ENCODE measurements around the gene VAMP2.

Gene VAMP2

GRCh38 chr17:8146381-8147140 is 16.2 kb downstream of the VAMP2 start:
- peaks cover 66% of the 10 kb centered on the region for H3K36me3 ChIP-seq
- DNase-seq = no peak
- no peak for TF ChIP-seq CTCF (IDR thresholded peaks at IDR 0.05; ENCODE audit: low read depth, low read length)

GRCh38 chr17:8145811-8146210 is 16.9 kb downstream of the VAMP2 start:
- H3K27me3 ChIP-seq (ENCODE audit: insufficient read depth, low read depth, severe bottlenecking) = no peaks in the 10 kb centered on the region
- TF ChIP-seq CTCF (IDR thresholded peaks at IDR 0.05; ENCODE audit: low read depth, low read length) = no peak
- H3K27ac ChIP-seq = no peak overlapping the region
- H3K36me3 ChIP-seq = peaks cover 72% of the 10 kb centered on the region
- DNase-seq = no peak
- H3K9me3 ChIP-seq (ENCODE audit: severe bottlenecking) = no peaks in the 10 kb centered on the region
- H3K4me3 ChIP-seq (ENCODE audit: low read depth, low read length) = no peak overlapping the region

More at GRCh38 chr17:8146381-8147140, 16.2 kb downstream of the VAMP2 start:
- H3K27me3 ChIP-seq (ENCODE audit: insufficient read depth, low read depth, severe bottlenecking) = no peaks in the 10 kb centered on the region
- no peak overlapping the region for H3K4me3 ChIP-seq (ENCODE audit: low read depth, low read length)
- H3K9me3 ChIP-seq (ENCODE audit: severe bottlenecking) = no peaks in the 10 kb centered on the region
- no peak overlapping the region for H3K27ac ChIP-seq

DNA sequence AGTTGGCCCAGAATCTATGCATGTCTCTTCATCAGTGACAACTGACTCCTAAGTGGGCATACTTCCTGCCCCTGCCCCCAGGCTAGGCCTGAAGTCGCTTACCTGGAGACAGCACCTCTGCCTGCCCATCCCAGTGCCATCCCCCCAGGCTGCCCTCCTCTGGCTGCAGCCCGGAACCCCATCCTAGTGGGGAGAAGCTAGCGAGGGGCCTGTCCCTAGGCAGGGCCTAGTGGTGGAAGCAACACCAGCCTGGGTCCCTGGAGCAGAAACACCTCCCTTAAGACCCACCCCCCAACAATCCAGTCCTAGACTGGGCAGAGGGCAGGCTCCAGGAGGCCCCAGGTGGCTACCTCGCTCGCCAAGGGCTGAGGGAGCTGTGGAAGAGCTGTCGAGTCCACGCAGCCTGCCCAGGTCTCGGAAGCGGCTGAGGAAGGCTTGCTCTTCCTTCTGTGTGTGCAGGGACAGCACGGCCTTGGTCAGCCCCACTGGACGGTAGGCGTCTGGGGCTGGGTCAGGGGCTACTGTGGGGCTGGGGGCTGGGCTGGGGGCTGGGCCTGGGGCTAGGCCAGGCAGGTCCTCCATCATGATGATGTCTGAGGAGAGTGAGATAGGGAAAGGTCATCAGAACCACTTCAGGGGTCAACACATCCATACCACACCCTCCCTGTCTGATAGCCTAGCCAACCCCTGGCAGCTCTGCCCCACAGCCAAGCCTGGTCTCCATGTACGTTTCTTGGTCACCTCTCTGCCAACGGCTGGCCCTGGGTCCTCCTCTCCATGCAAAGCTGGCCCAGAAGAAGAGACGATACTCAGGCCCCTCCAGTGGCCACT is 18.1 kb downstream of the VAMP2 start:
- Histone ChIP-seq H3K9me3 (ENCODE audit: severe bottlenecking) (no peaks in the 10 kb centered on the region), H3K36me3 (peaks cover 73% of the 10 kb centered on the region)
- no peak for DNase-seq

GRCh38 chr17:8143581-8144400 is 19.0 kb downstream of the VAMP2 start:
- TF ChIP-seq CTCF (IDR thresholded peaks at IDR 0.05; ENCODE audit: low read depth, low read length) = no peak
- H3K27me3 ChIP-seq (ENCODE audit: insufficient read depth, low read depth, severe bottlenecking) = no peaks in the 10 kb centered on the region
- peaks cover 69% of the 10 kb centered on the region for H3K36me3 ChIP-seq
- DNase-seq = no peak
- no peaks in the 10 kb centered on the region for H3K9me3 ChIP-seq (ENCODE audit: severe bottlenecking)
- H3K27ac ChIP-seq = no peak overlapping the region
- H3K4me3 ChIP-seq (ENCODE audit: low read depth, low read length) = no peak overlapping the region

More for the DNA sequence above, 18.1 kb downstream of the VAMP2 start:
- TF ChIP-seq CTCF (IDR thresholded peaks at IDR 0.05; ENCODE audit: low read depth, low read length) = no peak
- Histone ChIP-seq H3K27me3 (ENCODE audit: insufficient read depth, low read depth, severe bottlenecking) (no peaks in the 10 kb centered on the region), H3K4me3 (ENCODE audit: low read depth, low read length) (no peak overlapping the region), H3K27ac (no peak overlapping the region)

DNA sequence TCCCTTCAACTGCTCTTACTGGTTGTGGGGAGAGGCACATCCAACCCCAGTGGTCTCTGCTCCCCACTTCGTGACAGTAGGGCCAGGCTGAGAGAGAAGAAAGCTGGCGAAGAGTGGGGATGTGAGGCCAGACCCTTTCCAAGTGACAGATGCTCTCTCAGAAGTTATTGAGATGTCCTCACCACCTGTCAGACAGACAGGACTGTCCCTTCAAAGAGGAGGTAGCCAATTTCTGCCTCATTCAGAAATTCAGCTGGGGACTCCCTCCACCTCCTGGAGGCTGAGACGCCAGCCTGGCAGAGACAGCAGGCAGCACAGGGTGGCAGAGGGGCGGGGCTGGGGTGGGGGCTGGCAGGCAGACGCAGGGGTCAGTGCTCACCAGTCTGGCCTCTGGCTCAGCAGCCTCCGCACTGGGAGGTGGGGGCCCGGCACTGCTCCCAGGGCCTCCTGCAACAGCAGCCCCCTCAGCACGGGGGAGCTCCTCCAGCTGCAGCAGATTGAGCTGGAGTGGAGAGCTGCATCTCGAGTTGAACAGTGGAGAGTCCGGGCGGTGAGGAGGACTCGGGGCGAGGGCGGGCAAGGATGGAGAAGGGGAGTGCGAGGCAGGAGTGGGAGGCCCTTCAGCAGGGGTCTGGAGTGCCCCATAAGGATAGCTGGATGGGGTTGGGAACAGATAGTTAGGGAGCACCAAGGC is 19.7 kb downstream of the VAMP2 start:
- H3K36me3 ChIP-seq = peaks cover 61% of the 10 kb centered on the region
- TF ChIP-seq CTCF (IDR thresholded peaks at IDR 0.05; ENCODE audit: low read depth, low read length) = no peak

More for the DNA sequence above, 19.7 kb downstream of the VAMP2 start:
- Histone ChIP-seq H3K27ac (no peak overlapping the region), H3K9me3 (ENCODE audit: severe bottlenecking) (no peaks in the 10 kb centered on the region), H3K27me3 (ENCODE audit: insufficient read depth, low read depth, severe bottlenecking) (no peaks in the 10 kb centered on the region), H3K4me3 (ENCODE audit: low read depth, low read length) (no peak overlapping the region)
- no peak for DNase-seq
